NCI-H2196 (cell line): ENCODE measurements around the gene TPI1.
A peak's percentile ranks its signal among the peaks of the same experiment; 100 is the strongest.
"Not testable (repeated sequence)": the region's sequence is repeated elsewhere in the genome, so short reads cannot be mapped to it uniquely, and the experiment has no call there.

Source experiments
- DNase-seq: peaks from one replicate; lab custom pipeline; 2025; ENCODE audit not compliant: unreplicated experiment; lab: John Stamatoyannopoulos, UW

The TPI1 gene

DNA sequence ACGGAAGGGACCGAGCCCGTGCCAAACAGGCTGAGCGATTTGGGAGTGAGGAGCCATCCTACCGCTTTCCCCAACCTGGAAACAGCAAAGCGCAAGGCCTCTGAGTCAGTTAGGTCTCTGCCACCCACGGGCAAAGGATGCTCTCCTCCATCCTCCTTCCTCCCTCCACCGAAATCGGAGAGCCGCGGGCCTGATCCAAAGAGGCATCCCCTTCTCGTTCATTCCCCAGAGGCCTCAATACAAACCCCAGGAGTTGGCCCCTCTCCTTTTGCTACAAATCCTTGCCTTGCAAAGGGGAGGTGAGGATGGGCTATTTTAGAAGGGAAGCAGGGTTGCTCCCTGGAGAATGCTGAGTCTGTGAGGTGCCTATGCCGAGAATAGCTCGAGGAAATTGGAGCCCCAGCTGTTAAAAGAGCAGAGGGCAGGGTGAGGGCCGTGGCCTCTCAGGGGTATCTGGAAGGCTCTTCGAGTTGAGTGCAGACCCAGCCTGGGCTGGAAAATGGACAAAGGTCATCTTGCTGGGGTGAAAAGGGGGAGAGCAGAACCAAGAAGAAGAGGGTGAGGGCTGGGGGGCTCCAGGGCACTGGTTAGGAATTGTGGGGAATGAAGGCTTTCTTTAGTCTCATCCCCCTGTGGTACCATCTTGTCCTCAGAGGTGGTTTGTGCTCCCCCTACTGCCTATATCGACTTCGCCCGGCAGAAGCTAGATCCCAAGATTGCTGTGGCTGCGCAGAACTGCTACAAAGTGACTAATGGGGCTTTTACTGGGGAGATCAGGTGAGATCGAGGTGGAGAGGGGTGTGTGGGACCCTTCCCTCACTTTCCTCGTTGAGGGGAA, 1.1 kb downstream of the TPI1 start:
- DNase-seq, result no peak

DNA sequence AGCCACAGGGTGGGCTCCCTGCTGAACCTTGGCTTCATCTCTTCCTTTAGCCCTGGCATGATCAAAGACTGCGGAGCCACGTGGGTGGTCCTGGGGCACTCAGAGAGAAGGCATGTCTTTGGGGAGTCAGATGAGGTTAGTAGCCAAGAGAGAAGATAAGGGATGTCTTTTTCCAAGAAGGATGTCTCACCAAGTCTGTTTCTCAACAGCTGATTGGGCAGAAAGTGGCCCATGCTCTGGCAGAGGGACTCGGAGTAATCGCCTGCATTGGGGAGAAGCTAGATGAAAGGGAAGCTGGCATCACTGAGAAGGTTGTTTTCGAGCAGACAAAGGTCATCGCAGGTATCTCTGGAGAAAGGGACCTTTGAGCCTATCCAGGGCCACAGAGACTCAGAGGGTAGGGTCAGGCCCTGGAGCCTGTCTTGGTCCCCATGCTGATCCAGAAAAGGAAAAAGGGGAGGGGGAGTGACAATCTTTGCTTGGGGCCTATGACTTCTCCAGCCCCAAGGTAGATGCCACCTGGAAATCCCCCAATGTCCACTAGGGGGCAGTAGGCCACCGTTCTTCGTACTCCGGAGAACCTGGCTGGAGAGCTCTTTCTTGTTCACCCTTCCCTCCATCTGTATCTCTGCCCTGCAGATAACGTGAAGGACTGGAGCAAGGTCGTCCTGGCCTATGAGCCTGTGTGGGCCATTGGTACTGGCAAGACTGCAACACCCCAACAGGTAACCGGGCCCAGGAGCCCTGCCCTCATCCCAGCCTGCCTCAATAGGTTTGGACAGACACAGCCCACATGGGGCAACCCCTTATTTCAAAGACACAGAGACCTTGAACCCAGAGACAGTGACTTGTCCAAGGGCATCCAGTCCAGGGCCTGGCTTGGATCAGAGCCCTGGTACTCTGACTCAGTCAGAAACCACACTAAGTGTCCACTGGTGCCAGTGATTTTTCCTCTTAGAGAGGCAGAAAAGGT, 2.0 kb downstream of the TPI1 start:
- peak; percentile 69 for DNase-seq

DNA sequence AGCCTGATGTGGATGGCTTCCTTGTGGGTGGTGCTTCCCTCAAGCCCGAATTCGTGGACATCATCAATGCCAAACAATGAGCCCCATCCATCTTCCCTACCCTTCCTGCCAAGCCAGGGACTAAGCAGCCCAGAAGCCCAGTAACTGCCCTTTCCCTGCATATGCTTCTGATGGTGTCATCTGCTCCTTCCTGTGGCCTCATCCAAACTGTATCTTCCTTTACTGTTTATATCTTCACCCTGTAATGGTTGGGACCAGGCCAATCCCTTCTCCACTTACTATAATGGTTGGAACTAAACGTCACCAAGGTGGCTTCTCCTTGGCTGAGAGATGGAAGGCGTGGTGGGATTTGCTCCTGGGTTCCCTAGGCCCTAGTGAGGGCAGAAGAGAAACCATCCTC, 3.0 kb downstream of the TPI1 start:
- DNase-seq, result not testable (repeated sequence)

DNA sequence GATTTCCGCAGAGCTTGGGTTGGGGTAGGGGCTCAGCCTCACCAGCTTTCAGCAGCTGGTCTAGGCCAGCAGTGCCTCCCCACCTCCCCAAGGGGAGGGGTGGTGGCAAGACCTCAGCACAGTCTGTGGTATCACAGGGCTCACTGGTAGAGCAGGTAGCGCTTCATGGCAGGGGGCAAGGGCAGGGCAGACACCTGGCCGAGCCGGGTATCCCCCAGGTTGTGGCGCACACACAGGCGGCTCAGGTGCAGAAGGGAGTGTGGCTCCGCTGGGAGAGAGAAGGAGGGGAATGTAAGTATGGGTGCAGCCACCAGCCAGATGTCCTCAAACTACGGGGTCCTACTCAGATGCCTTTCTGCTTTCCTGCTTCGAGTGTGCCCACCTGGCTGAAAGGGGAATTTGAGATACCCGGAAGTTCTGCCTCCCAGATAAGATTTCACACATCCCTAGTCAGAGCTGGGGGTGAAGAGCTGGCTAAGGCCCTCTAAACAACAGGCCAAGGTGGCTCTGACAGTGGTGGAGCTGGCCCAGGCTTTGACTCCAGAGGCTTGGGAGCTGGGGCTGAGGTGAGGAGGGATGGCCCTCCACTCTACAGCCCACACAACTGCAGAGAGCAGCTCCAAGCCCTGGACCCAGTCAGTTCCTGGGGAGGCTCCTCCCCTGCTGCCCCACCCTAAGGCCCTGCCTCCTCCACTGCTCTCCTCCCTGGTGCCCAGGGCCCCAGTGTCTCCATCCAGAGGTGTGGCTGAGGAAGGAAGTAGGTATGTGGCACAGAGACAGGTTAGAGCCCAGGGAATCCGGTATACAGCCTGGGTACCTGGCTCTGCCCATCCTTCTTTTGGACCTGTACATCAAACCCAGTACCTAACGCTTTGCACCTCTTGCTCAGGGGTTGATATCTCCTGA, 4.0 kb downstream of the TPI1 start:
- DNase-seq, result no peak

DNA sequence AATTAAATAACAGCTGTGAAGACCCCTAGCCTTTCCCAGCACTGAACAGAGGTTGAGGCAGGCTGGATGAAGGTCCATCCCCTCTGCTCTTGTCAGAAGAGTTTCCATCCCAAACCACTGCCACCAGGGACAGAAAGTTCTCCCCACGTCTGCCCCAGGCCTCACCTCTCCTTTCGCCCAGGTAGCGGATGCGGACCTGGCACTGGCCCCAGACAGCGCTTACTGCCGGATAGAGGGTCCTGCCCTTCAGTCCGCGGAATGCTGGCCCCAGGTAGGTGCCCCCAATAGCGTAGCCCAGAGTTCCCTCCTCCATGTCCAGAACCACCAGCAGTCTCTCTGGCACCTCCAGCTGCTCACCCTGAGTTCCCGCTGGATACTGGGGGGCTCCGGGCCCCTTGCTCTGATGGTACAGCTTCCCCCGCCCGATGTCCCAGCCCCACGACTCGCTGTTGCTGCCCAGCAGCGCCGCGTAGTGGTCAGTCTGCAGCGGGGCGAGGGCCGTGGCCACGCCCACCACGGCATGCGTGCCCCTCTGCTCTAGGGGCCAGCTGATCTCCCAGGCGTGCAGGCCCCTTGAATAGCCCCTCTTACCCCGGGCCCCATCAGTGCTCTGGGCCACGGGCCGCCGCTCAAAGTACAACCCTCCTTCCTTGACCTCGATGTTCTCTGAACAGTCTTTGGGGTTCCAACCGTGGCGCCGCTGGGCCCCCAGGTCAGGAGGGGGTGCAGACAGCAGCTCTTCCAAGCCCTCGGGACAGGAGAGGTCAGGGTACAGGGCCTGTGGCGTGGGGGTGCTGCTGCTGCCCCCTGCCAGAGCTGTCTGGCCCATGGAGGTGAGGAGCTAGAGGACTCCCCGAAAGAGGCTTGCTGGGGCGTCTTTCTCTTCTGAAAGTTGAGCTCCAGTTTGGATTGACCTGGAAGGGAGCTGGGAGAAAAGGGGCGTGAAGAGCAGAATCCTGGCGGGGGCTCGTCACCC, 5.0 kb downstream of the TPI1 start:
- peak; percentile 57 for DNase-seq

DNA sequence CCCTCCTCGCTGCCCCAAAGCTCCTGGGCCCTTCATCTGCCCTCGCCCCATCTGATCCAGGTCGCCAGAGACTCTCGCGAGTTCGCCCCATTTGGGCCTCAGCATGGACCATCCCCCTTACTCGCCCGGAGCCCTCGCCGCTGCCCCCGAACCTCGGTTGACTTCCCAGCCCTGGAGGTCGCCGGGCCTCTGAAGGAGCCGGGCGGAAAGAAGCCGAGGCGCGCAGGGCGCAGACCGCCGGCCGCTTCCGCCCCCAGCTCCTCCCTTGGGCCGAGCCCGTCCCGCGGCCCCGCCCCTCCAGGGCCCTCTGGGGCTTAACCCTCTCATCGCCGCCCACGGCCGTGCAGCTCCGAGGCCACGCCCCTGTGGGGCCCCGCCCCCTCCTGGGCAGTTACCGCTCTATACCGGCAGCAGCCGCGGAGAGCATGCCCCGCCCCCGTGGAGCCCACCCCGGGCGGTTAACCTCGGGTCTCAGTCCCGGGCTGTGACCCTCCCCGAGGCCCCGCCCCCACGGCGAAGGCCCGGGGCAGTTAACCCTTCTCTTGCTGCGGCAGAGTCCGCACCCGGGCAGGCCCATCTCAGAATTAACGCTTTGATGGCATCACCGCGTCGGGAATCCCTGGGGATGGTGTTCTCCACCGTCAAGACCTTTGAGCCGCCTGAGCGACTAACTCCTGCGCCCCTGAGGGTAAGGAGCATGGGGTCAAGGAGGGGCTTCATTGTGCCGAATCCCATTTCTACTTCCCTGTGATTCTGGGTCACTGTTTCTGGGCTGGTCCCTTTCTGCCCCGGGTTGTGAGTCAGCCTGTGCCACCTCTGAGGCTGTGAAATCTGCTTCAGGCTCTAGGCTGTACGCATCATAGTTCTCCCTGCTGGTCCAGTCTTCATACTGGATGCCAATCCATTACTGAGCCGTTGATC, 6.0 kb downstream of the TPI1 start, which contains the start of gene SPSB2:
Gene SPSB2, minus strand, starts transcription at position 210 of the 921 bp plus-strand sequence. CDS start 402 bp downstream, outside the sequence.
- peak; percentile 88 for DNase-seq

DNA sequence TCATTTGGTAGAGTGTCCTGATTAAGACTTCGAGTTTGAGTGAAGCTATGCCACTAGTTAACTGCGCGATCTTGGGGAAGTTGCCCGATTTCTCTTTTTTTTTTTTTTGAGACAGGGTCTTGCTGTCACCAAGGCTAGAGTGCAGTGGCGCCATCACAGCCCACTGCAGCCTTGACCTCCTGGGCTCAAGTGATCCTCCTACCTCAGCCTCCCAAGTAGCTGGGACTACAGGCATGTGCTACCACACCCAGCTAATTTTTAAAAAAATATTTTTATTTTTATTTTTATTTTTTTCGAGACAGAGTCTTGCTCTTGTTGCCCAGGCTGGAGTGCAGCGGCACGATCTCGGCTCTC, 6.7 kb downstream of the TPI1 start:
- not testable (repeated sequence) for DNase-seq

DNA sequence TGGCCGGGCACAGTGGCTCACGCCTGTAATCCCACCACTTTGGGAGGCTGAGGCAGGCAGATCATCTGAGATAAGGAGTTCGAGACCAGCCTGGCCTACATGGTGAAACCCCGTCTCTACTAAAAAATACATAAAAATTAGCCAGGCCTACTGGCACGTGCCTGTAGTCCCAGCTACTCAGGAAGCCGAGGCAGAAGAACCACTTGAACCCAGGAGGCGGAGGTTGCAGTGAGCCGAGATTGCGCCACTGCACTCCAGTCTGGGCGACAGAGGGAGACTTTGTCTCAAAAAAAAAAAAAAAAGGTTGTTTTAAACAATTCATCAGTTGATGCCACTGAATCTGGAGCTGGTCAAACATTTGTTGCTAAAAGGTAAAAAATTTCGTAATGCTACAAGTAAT, 12.5 kb downstream of the TPI1 start:
- not testable (repeated sequence) for DNase-seq

DNA sequence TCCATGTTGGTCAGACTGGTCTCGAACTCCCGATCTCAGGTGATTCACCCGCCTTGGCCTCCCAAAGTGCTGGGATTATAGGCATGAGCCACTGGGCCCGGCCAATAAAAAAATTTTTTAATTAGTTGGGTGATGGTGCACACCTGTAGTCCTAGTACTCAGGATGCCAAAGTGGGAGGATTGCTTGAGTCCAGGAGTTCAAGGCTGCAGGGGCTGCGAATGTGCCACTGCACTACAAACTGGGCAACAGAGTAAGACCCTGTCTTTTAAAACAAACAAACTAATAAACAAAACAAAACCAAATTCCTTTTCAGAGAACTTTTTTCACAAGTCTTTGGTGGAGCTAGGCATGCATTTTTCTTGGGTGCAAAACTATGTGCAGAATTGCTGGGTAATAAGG, 15.9 kb downstream of the TPI1 start:
- DNase-seq, result no peak

DNA sequence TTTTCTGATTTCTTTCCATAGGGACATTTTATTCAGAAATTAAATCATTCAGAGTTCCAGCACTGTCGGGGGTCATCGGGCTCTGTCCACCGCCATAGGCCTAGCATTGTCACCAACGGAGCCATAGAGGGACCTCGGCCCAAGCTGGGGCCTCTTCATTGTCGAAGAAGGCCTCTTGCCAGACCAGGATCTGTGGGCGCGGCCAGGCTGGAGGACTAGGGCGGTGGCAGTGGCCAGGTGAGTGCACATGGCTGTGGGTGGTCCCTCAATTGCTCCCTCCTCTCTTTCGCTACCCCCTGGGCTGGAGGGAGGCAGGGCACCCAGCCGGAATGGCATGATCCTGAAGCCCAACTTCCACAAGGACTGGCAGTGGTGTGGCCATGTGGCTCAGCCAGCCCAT, 16.4 kb downstream of the TPI1 start:
- DNase-seq, result no peak

DNA sequence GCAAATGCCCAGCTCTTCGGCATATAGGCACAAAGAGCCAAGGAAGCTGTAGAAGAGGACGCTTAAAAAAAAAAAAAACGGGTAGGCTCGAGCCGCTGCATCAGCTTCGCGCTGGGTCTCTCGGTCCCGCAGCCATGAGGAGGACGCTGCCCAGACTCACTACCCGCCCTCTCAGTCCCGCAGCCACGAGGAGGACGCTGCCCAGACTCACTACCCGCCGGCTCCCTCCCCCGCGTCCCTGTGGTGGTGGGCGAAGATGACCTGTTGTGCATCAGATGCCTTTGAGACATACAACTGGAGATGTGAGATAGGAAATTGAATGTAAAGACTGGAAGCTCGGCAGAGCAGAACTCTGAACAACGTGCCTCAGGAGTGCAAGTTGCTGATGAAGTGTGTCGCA, 17.2 kb downstream of the TPI1 start:
- no peak for DNase-seq

DNA sequence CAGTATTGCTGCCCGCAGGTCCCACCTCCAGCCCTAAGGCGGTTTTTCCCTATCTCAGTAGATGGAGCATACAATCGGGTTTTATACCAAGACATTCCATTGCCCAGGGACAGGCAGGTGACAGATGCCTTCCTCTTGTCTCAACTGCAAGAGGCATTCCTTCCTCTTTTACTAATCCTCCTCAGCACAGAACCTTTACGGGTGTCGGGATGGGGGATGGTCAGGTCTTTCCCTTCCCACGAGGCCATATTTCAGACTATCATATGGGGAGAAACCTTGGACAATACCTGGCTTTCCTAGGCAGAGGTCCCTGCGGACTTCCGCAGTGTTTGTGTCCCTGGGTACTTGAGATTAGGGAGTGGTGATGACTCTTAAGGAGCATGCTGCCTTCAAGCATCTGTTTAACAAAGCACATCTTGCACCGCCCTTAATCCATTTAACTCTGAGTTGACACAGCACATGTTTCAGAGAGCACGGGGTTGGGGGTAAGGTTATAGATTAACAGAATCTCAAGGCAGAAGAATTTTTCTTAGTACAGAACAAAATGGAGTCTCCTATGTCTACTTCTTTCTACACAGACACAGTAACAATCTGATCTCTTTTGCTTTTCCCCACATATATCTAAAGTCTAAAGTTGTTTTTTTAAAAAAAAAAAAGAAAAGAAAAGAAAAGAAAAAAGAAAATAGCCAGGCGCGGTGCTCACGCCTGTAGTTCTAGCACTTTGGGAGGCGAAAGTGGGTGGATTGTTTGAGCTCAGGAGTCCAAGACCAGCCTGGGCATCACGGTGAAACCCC, 19.1 kb downstream of the TPI1 start:
- not testable (repeated sequence) for DNase-seq

DNA sequence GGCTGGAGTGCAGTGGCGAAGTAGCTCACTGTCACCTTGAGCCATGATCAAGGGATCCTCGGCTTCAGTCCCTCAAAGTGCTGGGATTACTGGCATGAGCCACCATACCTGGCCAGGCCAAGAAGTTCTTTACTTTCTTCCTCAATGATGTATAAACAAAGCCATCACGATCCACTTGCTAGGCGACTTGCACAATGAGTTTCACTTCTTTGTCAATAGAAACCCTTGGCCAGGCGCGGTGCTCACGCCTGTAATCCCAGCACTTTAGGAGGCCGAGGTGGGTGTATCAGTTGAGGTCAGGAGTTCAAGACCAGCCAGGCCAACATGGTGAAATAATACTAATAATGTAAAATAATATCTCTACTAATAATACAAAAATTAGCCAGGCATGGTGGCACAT, 20.1 kb downstream of the TPI1 start:
- no peak for DNase-seq

DNA sequence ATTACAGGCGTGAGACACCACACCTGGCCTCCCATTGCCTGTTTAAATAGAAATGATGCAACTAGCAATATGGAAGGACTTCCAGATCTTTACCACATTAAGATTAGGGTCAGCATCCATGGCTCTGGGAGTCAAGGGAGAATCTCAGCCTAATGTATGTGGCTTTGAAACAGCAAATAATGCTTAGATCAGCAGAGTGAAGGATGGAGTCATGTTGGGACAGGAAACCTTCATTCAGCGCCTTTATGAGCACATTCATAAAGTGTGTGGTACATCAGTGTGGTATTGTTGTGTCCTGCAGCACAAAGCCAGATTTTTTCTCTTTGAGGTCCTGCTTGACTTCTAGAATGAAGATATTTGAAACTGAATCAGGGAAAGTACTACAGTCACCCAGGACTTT, 21.0 kb downstream of the TPI1 start:
- no peak for DNase-seq

DNA sequence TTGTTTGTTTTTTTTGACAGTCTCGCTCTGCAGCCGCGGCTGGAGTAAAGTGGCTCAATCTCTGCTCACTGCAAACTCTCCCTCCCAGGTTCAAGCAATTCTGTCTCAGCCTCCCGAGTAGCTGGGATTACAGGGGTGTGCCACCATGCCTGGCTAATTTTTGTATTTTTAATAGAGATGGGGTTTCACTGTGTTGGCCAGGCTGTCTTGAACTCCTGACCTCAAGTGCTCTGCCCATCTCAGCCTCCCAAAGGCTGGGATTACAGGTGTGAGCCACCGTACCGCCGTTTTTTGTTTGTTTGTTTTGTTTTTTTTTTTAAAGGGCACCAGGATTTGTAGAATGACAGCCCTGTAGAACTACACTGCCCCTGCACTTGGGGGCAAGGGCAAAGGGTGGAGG, 21.5 kb downstream of the TPI1 start:
- DNase-seq, result not testable (repeated sequence)

DNA sequence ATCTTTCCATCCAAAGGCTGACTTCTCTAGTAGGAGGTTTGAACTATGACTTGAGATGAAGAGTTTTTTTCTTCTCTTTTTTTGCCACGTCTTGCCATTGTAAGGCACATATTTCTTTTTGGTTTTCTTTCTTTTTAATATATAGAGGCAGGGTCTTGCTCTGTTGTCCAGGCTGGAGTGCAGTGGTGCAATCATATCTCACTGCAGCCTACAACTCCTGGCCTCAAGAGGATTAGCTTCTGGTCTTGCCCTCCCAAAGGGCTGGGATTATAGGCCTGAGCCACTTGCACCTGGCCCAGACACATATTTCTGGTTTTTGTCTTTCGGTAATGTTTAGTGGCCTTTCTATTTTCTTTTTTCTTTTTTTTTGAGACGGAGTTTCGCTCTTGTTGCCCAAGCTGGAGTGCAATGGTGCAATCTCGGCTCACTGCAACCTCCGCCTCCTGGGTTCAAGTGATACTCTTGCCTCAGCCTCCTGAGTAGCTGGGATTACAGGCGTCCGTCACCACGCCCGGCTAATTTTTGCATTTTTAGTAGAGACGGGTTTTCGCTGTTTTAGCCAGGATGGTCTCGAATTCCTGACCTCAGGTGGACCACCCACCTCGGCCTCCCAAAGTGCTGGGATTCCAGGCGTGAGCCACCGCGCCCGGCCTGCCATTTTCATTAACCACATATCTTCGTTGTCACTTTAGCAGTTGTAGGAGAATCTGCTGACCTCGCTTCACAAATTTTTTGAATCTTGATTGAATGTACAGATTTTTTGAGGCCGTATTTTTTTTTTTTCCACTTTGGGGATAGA, 22.6 kb downstream of the TPI1 start:
- not testable (repeated sequence) for DNase-seq
